Skin epidermis (tissue), 12 donors: ENCODE results near the gene DNAJC5G.
"Not testable (repeated sequence)": the region's sequence is repeated elsewhere in the genome, so short reads cannot be mapped to it uniquely, and the experiment has no call there.

ENCODE experiments used
- H3K27ac ChIP-seq, 21 experiments: fragments of 200-600 bp; sonication (generic) in 11 of 21; one replicate each; pipeline ENCODE4 v1.5.0; 2020; ENCODE audit warnings: mild to moderate bottlenecking in 3 of 21, inconsistent platforms in 2 of 21, moderate library complexity in 2 of 21
- H3K4me3 ChIP-seq, 7 experiments: fragments of 200-600 bp; sonication (generic) in 2 of 7; one replicate each; pipeline ENCODE4 v1.5.0; 2020; ENCODE audit warnings: inconsistent platforms in 2 of 7, mild to moderate bottlenecking in 2 of 7, moderate library complexity in 1 of 7

DNAJC5G gene

DNA sequence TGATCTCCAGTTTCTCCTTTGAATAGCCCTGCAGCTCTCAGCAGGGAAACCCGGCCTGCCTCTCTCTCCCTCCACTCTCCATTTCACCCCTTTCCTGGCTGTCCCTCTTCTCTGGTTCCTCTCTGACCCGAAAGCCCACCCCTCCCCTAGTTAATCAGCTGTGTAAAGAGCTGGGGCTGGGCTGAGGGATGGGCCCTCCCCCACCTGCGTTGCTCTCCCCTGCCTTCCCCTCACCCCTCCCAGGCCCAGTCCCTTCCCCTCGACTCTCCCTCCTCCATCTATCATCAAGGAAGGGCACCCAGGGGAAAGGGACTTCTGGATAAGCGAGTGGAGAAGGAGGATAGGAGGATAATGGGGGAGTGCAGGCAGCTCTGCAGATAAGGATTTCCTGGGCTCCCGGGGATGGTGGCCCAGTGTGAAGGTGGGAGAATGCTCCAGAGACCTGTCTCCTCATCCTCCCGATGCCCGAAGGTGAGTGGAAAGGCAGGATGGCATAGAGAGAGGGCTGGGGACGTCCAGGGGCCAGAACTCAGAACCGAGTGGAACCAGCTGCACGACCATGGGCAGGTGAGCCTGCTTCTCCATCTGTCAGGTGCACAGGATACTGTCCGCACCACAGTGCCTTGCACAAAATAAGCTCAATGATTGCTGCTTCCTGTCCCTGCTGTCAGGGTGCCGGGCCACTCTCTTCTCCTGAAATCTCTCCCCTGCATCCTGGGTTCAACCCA, 24.4 kb upstream of the DNAJC5G start:
- no peak overlapping the region for H3K27ac ChIP-seq
- no peak overlapping the region for H3K4me3 ChIP-seq

DNA sequence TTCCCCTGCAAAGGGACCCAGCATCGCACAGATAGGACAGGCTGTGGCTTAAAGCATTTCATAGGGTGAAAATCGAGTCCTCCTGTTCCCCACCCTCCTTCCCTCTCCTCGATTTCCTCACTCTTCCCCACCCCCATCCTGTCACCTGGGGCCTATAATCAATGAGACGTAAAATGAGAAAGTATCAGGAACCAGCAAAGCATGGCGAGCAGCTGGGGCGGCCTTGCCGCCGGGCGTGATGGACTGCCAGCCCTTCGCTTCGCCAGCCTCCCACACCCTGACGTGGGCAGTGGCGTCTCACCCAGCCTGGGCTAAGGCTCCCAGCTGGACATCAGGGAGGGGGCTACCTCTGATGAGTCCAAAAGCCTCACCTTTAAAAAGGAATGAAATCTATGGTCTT, 23.5 kb upstream of the DNAJC5G start:
- Histone ChIP-seq H3K4me3 (no peak overlapping the region), H3K27ac (no peak overlapping the region)

- Histone ChIP-seq H3K4me3 (no peak overlapping the region), H3K27ac (no peak overlapping the region)
Measured at GRCh38 chr2:27255187-27255586, 20.0 kb upstream of the DNAJC5G start.

DNA sequence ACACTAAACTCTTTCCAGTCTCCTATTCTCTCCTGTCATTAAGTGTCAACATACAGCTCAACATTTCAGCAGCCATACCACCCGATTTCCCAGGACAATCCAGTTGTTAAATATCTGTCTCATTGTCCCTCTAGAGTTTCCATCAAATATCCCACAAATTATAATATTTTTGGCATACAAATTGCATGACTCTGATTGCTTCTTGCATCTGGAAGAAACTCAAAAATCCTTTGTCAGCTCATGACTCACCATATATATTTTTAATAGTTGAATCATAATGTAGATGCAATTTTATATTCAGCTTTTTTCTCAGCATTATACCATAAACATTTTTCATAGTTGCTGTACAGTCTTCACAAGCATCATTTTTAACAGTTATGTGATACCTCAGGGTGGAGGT, 19.6 kb upstream of the DNAJC5G start:
- Histone ChIP-seq H3K27ac (no peak overlapping the region), H3K4me3 (no peak overlapping the region)

DNA sequence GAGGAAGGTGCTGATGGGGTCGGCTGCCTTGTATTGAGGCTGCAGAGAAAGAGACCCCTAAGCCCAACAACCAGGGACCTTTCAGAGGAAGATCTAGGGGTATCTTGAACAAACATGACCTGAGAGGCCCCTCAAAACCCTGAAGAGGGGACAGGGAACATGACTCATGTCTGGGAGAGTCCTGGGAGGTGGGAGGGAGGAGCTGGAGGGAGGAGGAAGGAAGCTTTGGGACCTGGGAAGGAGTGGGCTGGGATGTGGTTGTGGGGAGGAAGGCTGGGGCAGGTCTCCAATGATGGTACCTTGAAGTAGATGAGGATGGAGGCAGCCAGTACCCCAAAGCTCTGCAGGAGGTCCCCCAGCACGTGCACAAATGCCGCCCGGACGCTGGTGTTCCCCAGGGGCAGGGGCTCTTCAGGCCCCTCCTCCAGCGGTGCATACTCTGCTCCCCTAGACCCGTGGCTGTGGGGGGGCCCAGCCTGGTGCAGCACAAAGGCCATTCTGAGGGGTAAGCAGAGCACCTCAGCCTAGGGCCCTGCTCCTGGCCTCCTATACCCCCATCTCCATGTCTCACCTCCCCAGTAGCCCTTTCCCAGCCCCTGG, 18.3 kb upstream of the DNAJC5G start:
- Histone ChIP-seq H3K4me3 (no peak overlapping the region), H3K27ac (no peak overlapping the region)

DNA sequence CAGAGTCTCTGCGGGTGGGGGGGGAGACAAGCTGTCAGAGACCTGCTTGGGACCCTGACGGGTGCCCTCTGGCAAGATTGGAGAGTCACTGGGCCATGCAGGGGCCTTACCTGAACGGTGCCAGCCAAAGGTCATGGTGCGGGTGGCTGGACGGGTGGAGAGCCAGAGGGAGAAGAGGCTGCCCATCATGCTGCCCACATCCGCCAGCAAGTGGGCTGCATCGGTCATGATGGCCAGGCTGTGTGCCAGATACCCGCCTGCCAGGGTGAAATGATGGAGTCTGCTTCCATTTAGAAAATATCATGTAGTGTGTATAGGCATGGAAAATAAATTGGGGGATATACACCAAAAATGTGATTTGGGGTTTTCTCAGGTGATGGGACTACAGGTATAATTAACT, 17.2 kb upstream of the DNAJC5G start:
- H3K27ac ChIP-seq = no peak overlapping the region
- no peak overlapping the region for H3K4me3 ChIP-seq

GRCh38 chr2:27261241-27261925, 13.8 kb upstream of the DNAJC5G start:
- Histone ChIP-seq H3K27ac (no peak overlapping the region), H3K4me3 (no peak overlapping the region)

DNA sequence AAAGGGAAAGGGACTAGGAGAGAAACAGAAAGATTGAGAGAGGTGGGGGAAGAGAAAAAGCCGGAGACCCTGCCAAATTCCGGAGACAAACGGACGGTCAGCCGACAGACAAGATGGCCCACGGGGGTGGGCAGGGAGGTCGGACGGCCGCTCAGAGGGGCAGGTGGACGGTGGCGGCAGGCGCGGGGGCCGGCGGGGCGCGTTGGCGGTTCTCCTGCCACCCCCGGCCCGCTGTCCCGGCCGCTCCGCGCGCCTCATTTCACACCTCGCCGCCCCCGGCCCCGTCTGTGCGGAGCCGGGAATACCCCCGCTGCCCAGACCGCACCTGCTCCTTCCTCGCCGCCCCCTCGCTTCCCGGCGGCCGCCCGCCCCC, 13.3 kb upstream of the DNAJC5G start:
- Histone ChIP-seq H3K27ac (no peak overlapping the region), H3K4me3 (peak overlapping the region in 4 of 7 experiments; percentile 27 to 46 (median 38))

DNA sequence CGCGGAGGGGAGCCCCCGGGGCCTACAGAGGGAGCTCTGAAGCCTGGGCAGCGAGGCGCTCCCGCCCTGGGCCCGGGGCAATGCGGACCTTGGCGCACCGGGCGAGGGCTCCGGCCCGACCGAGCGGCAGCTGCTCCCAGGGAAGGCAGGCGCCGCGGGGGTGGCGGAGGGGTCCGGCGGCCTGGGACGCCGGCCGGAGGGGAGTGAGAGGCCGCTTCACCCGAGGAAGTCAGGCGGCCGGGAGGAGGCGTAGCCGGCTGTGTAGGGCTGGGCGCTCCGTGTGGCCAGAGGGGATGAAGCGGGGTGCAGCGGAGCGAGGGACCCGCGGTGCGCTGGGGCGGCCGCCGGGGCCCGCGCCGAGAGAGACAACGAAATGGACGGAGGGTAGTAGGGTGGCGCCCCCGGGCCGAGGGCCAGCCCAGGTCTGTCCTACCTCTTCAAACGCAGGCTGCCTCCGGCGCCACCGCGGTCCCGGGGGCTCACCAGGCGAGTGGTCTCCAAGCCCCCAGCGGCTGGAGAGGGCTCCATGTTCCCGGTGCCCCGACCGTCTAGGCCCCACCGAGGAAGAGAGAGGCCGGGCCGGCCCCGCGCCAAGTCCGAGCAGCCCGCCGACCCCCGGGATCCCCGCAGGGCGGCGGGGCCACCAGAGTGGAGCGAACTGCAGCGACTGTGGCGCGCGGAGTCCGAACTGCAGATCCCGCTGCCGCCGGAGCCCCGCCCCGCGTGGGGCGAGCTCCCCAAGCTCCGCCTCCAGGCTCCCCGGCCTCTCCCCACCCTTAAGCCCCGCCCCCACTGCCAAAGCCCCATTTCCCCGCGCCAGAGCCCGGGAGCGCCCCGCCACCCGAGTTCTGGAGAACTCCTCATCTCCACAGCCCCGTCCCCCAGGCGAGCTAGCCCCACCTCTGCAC, 12.6 kb upstream of the DNAJC5G start, which contains the start of gene SLC30A3:
SLC30A3 (minus strand) TSS at position 669 of the 908 bp plus-strand sequence; CDS start at position 528, 141 bp downstream.
- Histone ChIP-seq H3K27ac (no peak within 1 kb of the TSS), H3K4me3 (peak within 1 kb of the TSS; percentile 27 to 46 (median 36))

DNA sequence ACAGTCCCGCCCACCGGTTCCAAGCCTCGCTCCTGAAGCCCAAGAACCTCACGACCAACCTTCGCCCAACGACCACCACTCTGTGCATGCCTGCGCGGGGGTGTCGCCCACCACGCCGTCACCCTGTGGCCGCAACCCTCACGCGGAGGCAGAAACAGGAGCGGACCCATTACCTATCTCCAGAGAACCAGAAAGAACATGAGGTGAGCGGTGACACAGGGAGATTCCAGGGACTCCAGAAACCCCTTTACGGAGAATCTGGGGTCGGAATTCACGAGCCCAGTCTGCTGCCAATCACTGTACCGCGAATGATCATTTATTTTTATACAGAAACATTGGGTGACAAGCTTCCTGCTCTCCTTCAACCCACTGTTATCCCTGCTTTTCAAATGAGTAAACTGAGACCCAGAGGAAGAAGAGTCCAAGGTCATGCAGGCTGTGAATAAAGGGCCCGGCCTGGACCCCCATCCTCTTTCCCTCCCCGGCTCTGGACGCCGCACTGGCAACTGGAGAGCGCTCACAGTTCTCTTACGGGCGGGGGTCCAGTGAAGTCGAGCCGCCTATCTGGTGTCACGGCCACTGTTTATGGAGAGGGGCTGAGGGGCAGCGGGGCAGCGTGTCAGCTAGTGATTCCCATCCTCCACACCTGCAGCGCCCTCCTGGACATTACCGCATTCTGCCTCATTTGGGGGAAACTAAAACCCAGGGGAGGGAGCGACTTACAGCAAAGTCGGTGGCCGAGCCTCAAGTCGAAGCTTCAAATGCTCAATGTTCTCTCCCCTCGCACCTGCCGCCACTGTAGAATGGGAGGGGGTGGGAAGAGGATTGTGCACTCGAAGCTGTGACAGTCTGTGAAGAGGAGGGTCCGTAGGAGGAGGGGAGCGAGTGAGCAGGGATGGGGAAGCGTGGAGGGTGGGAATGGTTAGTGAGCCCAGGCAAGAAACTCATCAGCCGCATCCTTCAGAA, 11.7 kb upstream of the DNAJC5G start:
- Histone ChIP-seq H3K4me3 (peak overlapping the region; percentile 27 to 46 (median 36)), H3K27ac (no peak overlapping the region)

GRCh38 chr2:27264253-27264752, 10.9 kb upstream of the DNAJC5G start:
- peak overlapping the region in 4 of 7 experiments; percentile 2 to 28 (median 10) for H3K4me3 ChIP-seq
- no peak overlapping the region for H3K27ac ChIP-seq

DNA sequence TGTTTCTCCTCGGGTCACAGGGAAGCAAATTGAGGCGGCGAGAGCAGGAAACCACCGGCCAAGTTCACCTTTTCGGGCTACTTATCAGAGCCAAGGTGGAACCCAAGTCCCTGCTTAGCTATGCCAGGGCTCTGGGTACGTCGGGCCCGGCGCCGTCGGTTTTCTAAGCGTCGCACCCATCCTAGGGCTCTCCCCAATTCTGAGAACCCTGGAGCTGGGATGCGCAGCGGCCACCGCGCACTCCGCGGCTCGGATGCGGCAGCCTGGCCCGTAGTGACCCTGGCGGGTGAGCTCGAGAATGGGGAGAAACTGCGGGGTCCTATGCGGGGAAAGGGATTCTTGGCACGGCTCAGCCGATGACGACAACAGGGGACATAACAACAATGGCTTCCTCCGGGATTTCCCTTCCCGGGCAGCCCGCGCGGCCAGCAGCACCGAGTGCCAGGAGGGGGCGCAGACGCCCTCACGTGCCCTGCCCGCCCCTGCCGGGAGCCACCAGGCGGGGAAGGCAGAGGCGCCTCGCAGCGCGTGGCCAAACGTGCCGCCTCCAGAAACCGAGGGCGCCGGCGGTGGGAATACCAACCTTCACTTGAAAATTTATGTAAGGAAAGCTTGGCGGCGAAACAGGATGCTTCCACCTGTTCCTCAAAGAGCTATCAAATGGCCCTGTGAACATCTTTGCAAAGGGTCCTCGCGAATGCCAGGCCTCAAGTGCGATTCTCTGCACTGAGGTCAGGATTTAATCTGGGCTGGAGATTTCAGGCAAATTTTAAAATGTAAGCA, 10.3 kb upstream of the DNAJC5G start:
- Histone ChIP-seq H3K27ac (no peak overlapping the region), H3K4me3 (peak overlapping the region in 4 of 7 experiments; percentile 2 to 28 (median 10))

- no peak overlapping the region for H3K27ac ChIP-seq
- no peak overlapping the region for H3K4me3 ChIP-seq
Measured at GRCh38 chr2:27265536-27265870, 9.7 kb upstream of the DNAJC5G start.

- H3K27ac ChIP-seq, H3K4me3 ChIP-seq: not testable (repeated sequence)
Measured at GRCh38 chr2:27268296-27268695, 6.9 kb upstream of the DNAJC5G start.

- no peak overlapping the region for H3K27ac ChIP-seq
Measured at GRCh38 chr2:27270131-27270530, 5.1 kb upstream of the DNAJC5G start.

GRCh38 chr2:27270670-27271069, 4.6 kb upstream of the DNAJC5G start:
- Histone ChIP-seq H3K27ac (no peak overlapping the region), H3K4me3 (no peak overlapping the region)

More at GRCh38 chr2:27270131-27270530, 5.1 kb upstream of the DNAJC5G start:
- H3K4me3 ChIP-seq = no peak overlapping the region

DNA sequence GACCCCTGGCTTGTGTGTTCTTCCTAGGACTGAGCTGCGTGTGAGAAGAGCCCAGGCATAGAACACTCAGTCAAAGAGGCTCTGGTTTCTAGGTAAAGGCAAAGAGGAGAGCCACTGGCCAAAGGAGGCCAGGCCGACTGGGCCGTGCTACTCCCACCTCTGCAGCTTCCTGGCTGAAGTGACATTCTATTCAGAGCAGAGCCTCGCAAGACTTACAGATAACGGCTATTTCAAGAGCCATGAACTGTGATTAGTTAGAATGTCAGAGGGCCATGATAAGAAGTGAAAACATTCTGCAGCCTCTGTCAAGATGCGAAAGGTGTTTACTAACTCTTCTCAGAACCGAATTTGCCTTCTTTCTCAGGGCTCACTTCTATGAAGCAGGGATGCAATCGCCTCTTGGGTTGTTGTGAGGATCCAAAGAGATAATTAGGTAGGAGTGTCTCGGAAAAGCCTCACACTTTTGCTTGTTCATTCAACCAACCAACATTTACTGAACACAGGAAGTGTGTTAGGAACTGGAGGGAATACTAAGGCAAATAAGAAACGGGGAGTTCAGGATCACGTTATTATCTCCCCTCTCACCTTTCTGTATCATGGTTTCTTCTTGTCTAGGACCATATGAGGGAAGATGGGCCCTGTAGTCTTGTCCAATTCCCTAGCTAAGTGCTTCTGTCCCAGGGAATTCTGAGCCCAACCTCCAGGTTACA, 3.4 kb upstream of the DNAJC5G start:
- no peak overlapping the region for H3K27ac ChIP-seq

More for the DNA sequence above, 3.4 kb upstream of the DNAJC5G start:
- no peak overlapping the region for H3K4me3 ChIP-seq
